Measurements from ENCODE around the gene OCSTAMP. TPM values are rescaled to one million over a fixed set of nuclear protein-coding genes. Genes with fewer than 3 reads are reported as not detected.

Gene OCSTAMP
- total RNA-seq, 1 donor from 2014 or later = not detected

GRCh38 chr20:46572790-46573189 is 22.3 kb upstream of the OCSTAMP start:
- ATAC-seq = no peak

GRCh38 chr20:46572153-46572552 is 21.7 kb upstream of the OCSTAMP start:
- ATAC-seq = no peak

GRCh38 chr20:46571418-46571817 is 21.0 kb upstream of the OCSTAMP start:
- ATAC-seq = no peak

GRCh38 chr20:46570956-46571355 is 20.5 kb upstream of the OCSTAMP start:
- no peak for ATAC-seq

- ATAC-seq = no peak
Measured at GRCh38 chr20:46569961-46570360, 19.5 kb upstream of the OCSTAMP start.

GRCh38 chr20:46568570-46569129 is 18.2 kb upstream of the OCSTAMP start:
- ATAC-seq = no peak

- ATAC-seq = no peak
Measured at GRCh38 chr20:46566125-46566524, 15.7 kb upstream of the OCSTAMP start.

- ATAC-seq = no peak
Measured at GRCh38 chr20:46564241-46564957, 13.9 kb upstream of the OCSTAMP start.

- no peak for ATAC-seq
Measured at GRCh38 chr20:46563860-46564221, 13.4 kb upstream of the OCSTAMP start.

- ATAC-seq = no peak
Measured at GRCh38 chr20:46563170-46563859, 12.9 kb upstream of the OCSTAMP start.

GRCh38 chr20:46562373-46563169 is 12.1 kb upstream of the OCSTAMP start:
- peak; percentile 74 for ATAC-seq

GRCh38 chr20:46562009-46562372 is 11.5 kb upstream of the OCSTAMP start:
- ATAC-seq = no peak

GRCh38 chr20:46559685-46560440 is 9.4 kb upstream of the OCSTAMP start:
- no peak for ATAC-seq

- ATAC-seq = no peak
Measured at GRCh38 chr20:46559001-46559400, 8.5 kb upstream of the OCSTAMP start.

- ATAC-seq = peak; percentile 75
Measured at GRCh38 chr20:46558511-46558959, 8.1 kb upstream of the OCSTAMP start.

- no peak for ATAC-seq
Measured at GRCh38 chr20:46557231-46557956, 6.9 kb upstream of the OCSTAMP start.

GRCh38 chr20:46555370-46555956 is 5.0 kb upstream of the OCSTAMP start:
- no peak for ATAC-seq

- no peak for ATAC-seq
Measured at GRCh38 chr20:46554828-46555227, 4.4 kb upstream of the OCSTAMP start.

GRCh38 chr20:46553926-46554325 is 3.5 kb upstream of the OCSTAMP start:
- ATAC-seq = no peak

GRCh38 chr20:46552460-46553420 is 2.3 kb upstream of the OCSTAMP start:
- no peak for ATAC-seq
